Activated naive CD4-positive, alpha-beta T cell treated with anti-CD3 and anti-CD28 coated beads, Interleukin-2, amount 50 U/mL, for 24 hours (primary cell): ENCODE measurements around the gene MAN1C1.

Source experiments
- H3K27ac Mint-ChIP-seq: one replicate; pipeline ENCODE4 v1.8.0; 2021; ENCODE audit warnings: mild to moderate bottlenecking, mixed read lengths
- H3K27me3 Mint-ChIP-seq: one replicate; pipeline ENCODE4 v1.8.0; 2021; ENCODE audit warnings: mixed read lengths
- H3K36me3 Mint-ChIP-seq: one replicate; pipeline ENCODE4 v1.8.0; 2021; ENCODE audit warnings: mixed read lengths
- H3K4me1 Mint-ChIP-seq: one replicate; pipeline ENCODE4 v1.8.0; 2021; ENCODE audit warnings: mixed read lengths
- H3K4me3 Mint-ChIP-seq: one replicate; pipeline ENCODE4 v1.8.0; 2021; ENCODE audit warnings: mild to moderate bottlenecking, mixed read lengths
- H3K9me3 Mint-ChIP-seq: one replicate; pipeline ENCODE4 v1.8.0; 2021; ENCODE audit warnings: mixed read lengths

The MAN1C1 gene

GRCh38 chr1:25616095-25616986 is at the start of gene MAN1C1:
Gene MAN1C1 (plus strand): TSS chr1:25616791. CDS start chr1:25617798, 1,007 bp downstream.
- peak within 1 kb of the TSS; percentile 67 for H3K4me3 Mint-ChIP-seq
- H3K4me1 Mint-ChIP-seq: peaks cover 57% of the 10 kb centered on the region
- H3K9me3 Mint-ChIP-seq: no peaks in the 10 kb centered on the region
- H3K27ac Mint-ChIP-seq: peak within 1 kb of the TSS; percentile 63
- no peaks in the 10 kb centered on the region for H3K27me3 Mint-ChIP-seq
- no peaks in the 10 kb centered on the region for H3K36me3 Mint-ChIP-seq

DNA sequence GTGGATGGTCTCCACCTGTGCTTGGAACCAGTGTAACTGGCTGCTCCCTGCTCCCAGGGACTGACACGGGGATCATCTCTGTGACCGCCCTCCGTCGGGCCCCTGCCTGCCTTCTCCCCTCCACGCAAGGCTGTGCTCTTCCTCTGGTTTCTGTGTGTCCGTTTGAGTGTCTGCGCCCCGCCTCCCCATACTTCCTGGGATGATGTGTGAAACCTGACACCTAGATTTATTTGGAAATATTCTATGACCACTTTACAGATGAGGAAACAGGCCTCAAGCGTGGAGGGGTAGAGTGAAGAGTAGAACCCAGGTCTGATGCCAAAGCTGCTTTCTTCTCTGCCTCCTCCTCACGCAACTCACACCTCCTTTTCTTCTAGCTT is 48.9 kb upstream of the MAN1C1 start:
- Mint-ChIP-seq H3K4me3 (peak overlapping the region; percentile 57), H3K4me1 (peaks cover 88% of the 10 kb centered on the region), H3K27ac (peak overlapping the region; percentile 83), H3K9me3 (no peaks in the 10 kb centered on the region), H3K27me3 (no peaks in the 10 kb centered on the region), H3K36me3 (no peaks in the 10 kb centered on the region)

DNA sequence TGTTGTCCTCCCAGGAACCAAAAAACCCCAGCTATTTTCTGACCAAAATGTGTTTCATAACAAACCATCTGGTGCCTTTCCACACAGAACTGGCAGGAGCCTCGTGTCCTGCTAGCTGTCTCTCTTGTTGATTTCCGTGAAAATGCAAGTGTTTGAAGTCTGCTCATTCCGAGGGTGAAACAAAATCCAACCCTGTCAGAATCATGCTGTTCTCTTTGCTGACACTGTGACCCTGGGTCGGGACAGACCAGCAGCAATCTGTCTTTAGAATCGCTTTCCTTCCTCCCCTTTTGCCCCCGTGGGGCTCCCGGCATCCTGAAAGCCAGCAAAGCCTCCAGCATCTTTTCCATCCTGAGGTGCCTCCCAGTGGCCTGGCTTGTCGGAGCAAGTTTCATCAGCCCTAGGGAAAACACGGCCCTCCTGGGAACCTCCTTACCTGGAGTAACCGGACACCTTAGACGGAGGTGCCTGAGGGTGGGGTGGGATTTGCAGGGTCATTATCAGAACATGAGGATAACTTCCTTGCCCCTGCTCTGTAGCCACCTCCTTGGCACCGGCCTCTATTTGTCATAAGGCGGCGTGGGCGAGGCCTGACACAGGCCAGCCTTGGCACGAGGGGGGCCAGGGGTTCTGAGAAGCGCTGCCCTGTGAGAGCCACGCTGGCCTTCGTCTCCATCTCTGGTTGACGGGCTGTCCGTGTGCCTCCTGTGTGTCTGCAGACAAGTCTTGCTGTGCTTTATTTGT is 48.3 kb upstream of the MAN1C1 start:
- Mint-ChIP-seq H3K9me3 (no peaks in the 10 kb centered on the region), H3K27ac (peak overlapping the region; percentile 83), H3K36me3 (no peaks in the 10 kb centered on the region), H3K4me1 (peaks cover 88% of the 10 kb centered on the region), H3K4me3 (peak overlapping the region; percentile 57), H3K27me3 (no peaks in the 10 kb centered on the region)

GRCh38 chr1:25568834-25569596 is 47.6 kb upstream of the MAN1C1 start:
- Mint-ChIP-seq H3K36me3 (no peaks in the 10 kb centered on the region), H3K4me3 (peak overlapping the region; percentile 4), H3K27me3 (no peaks in the 10 kb centered on the region), H3K27ac (peak overlapping the region; percentile 83), H3K4me1 (peaks cover 87% of the 10 kb centered on the region), H3K9me3 (no peaks in the 10 kb centered on the region)

GRCh38 chr1:25569597-25570396 is 46.8 kb upstream of the MAN1C1 start:
- Mint-ChIP-seq H3K36me3 (no peaks in the 10 kb centered on the region), H3K27me3 (no peaks in the 10 kb centered on the region), H3K4me3 (no peak overlapping the region), H3K4me1 (peaks cover 87% of the 10 kb centered on the region), H3K27ac (peak overlapping the region; percentile 68), H3K9me3 (no peaks in the 10 kb centered on the region)

DNA sequence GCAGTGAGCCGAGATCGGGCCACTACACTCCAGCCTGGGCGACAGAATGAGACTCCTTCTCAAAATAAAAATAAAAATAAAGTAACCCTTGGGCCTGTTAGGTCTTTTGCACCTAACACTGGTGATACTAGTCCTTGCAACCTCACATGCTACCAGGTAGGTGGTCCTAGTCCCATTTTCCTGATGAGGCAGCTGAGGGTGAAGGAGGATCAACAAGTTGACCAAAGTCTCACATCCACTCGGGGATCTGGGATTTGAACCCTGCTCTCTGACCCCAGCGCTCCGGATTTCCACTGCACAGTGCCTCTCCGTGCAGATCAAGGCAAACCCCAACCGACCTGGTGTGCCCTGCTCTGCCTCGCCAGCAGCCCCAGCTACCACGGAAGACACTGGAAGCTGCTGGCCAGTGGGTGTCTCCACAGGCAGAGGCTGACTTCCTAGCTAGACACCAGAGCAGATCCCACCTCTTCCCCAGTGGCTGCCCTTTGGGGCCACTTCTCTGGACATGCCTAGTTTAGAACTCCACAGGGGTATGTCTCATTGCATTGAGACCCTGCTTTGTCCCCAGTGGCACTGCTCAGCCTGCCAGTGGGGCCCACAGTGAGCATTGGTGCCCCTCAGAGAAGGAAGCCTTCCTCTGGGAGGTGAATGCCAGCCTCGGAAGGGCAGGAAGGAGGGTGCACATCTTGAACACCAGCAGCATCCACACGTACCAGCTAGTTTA is 45.6 kb upstream of the MAN1C1 start:
- H3K4me1 Mint-ChIP-seq: peaks cover 76% of the 10 kb centered on the region
- no peaks in the 10 kb centered on the region for H3K9me3 Mint-ChIP-seq
- no peak overlapping the region for H3K4me3 Mint-ChIP-seq
- no peaks in the 10 kb centered on the region for H3K36me3 Mint-ChIP-seq
- H3K27me3 Mint-ChIP-seq: no peaks in the 10 kb centered on the region
- H3K27ac Mint-ChIP-seq: no peak overlapping the region

GRCh38 chr1:25571522-25571970 is 45.0 kb upstream of the MAN1C1 start:
- H3K4me3 Mint-ChIP-seq: no peak overlapping the region
- H3K4me1 Mint-ChIP-seq: peaks cover 70% of the 10 kb centered on the region
- H3K27me3 Mint-ChIP-seq: no peaks in the 10 kb centered on the region
- H3K36me3 Mint-ChIP-seq: no peaks in the 10 kb centered on the region
- H3K27ac Mint-ChIP-seq: peak overlapping the region; percentile 76
- no peaks in the 10 kb centered on the region for H3K9me3 Mint-ChIP-seq

GRCh38 chr1:25572107-25572506 is 44.5 kb upstream of the MAN1C1 start:
- H3K4me1 Mint-ChIP-seq: peaks cover 65% of the 10 kb centered on the region
- H3K27me3 Mint-ChIP-seq: no peaks in the 10 kb centered on the region
- H3K27ac Mint-ChIP-seq: peak overlapping the region; percentile 76
- no peak overlapping the region for H3K4me3 Mint-ChIP-seq
- no peaks in the 10 kb centered on the region for H3K9me3 Mint-ChIP-seq
- no peaks in the 10 kb centered on the region for H3K36me3 Mint-ChIP-seq

DNA sequence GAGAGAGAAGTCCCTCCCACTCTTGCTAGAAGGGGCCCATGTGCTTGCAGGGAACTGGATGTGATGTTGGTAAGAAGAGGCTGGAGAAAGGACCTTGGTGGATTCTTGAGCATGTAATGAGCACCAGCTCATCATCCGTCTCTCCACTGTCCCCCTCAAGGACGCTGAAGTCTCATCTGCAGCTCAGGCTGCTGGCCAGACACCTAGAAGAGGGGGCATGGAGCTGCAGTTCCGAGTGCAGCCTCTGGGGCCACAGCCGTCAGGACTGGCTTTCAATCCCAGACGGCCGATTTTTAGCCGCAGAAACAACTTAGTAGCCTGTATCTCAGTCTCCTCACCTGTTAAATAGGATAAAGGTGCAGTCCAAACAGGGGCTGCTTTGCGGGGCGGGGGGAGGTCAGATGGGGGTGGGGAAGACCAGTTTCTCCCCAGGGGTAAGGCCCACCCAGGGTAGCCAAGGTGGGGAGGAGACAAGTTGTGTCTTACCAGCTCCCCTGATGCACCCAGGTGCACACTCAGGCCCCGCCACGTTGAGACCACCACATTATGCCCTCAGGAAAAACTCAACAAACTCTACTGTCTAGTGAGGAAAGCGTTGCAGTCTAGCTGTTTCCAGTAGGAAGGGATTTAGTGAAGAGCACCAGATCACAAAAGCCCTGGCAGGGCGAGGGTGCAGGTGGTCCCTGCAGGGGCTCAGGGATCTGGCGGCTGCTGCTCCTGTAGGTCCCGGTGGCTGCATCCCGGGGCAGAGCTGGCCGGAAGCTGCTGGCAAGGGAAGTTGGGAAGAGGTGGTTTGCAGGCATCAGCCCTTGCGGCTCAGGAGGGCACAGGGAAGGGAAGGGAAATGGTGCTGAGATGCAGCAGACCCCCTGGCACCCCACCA is 43.6 kb upstream of the MAN1C1 start:
- Mint-ChIP-seq H3K4me1 (peaks cover 58% of the 10 kb centered on the region), H3K27me3 (no peaks in the 10 kb centered on the region), H3K36me3 (no peaks in the 10 kb centered on the region), H3K27ac (peak overlapping the region; percentile 65), H3K9me3 (no peaks in the 10 kb centered on the region), H3K4me3 (no peak overlapping the region)

GRCh38 chr1:25573591-25573930 is 43.0 kb upstream of the MAN1C1 start:
- no peak overlapping the region for H3K27ac Mint-ChIP-seq
- no peaks in the 10 kb centered on the region for H3K27me3 Mint-ChIP-seq
- no peaks in the 10 kb centered on the region for H3K36me3 Mint-ChIP-seq
- H3K4me3 Mint-ChIP-seq: no peak overlapping the region
- H3K4me1 Mint-ChIP-seq: peaks cover 51% of the 10 kb centered on the region
- no peaks in the 10 kb centered on the region for H3K9me3 Mint-ChIP-seq

DNA sequence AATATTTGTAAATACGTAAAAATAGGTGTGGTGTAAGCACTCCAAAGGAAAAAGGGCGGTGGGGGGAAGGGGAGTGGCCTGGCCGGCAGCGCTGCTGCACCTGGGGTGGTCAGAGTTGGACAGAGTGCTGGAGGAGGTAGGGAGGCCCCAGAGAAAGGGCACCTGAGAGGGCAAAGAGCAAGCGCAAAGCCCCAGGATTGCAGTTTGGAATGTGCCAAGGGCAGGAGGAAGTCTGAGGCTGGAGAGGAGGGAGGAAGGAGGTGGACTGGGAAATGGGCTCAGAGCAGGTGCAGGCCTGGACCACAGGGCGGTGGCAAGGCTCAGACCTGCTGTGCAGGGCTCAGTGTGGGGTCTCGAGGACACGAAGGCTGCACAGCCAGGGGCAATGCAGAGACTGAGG is 42.6 kb upstream of the MAN1C1 start:
- Mint-ChIP-seq H3K36me3 (no peaks in the 10 kb centered on the region), H3K4me3 (no peak overlapping the region), H3K4me1 (peaks cover 48% of the 10 kb centered on the region), H3K9me3 (no peaks in the 10 kb centered on the region), H3K27me3 (no peaks in the 10 kb centered on the region), H3K27ac (peak overlapping the region; percentile 23)

DNA sequence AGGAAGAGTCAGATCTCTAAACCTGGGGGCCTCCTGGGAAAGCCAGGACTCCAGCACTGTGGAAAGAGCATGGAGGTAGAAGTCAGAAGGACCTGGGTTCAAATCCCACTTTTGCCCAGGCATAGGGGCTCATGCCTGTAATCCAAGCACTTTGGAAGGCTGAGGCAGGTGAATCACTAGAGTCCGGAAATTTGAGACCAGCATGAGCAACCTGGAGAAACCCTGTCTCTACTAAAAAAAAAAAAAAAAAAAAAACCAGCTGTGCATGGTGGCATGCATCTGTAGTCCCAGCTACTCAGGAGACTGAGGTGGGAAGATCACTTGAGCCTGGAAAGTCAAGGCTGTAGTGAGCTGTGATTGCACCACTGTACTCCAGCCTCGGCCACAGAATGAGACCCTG is 41.4 kb upstream of the MAN1C1 start:
- H3K27ac Mint-ChIP-seq: no peak overlapping the region
- H3K9me3 Mint-ChIP-seq: no peaks in the 10 kb centered on the region
- no peak overlapping the region for H3K4me3 Mint-ChIP-seq
- no peaks in the 10 kb centered on the region for H3K27me3 Mint-ChIP-seq
- H3K4me1 Mint-ChIP-seq: peaks cover 37% of the 10 kb centered on the region
- no peaks in the 10 kb centered on the region for H3K36me3 Mint-ChIP-seq

DNA sequence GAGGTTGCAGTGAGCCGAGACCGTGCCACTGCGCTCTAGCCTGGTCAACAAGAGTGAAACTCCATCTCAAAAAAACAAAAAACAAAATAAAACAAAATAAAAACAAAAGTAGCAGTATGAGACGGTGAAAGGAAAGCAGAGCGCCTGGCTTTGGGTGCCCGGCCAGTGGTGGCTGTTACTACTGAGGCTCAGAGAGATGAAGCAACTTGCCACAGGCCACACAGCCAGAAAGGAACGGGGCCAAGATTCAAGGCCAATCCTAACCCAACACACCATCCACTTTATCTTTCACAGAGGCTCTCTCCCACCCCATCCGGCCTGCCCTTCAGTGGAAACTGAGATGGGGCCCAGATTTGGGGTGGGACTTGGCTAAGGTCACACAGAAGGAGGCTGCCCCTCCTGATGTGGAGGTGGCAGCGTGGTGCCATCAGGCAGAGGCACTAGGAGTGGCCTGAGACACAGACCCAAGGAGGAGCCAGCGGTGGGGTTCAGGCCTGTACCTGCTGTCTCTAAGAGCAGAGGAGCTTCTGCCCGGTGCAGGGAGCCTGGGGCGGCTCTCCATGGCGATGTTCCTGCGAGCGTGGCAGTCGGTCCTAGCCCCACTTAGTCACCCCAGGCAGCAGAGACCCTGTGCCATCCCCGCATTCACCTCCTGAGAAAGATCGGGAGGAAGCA is 40.0 kb upstream of the MAN1C1 start:
- no peaks in the 10 kb centered on the region for H3K9me3 Mint-ChIP-seq
- no peaks in the 10 kb centered on the region for H3K36me3 Mint-ChIP-seq
- H3K27ac Mint-ChIP-seq: no peak overlapping the region
- H3K4me3 Mint-ChIP-seq: no peak overlapping the region
- H3K27me3 Mint-ChIP-seq: no peaks in the 10 kb centered on the region
- H3K4me1 Mint-ChIP-seq: peaks cover 27% of the 10 kb centered on the region
